GM12865 (cell line): ENCODE measurements around the gene ZNF775.

Experiments
- DNase-seq: peaks from one replicate; pipeline ENCODE4 v3.0.0; 2010; ENCODE audit warnings: low read depth
- H3K4me3 ChIP-seq: 2 replicates; pipeline ENCODE4 v1.5.1; 2011; ENCODE audit warnings: mild to moderate bottlenecking, low read depth, low read length, control low read depth
- TF ChIP-seq, protein P1 (sequence below): IDR thresholded peaks from 2 replicates; pipeline ENCODE4 v1.5.1; 2011; ENCODE audit warnings: low read length, control low read depth, low read depth, inconsistent platforms; ENCODE audit not compliant: insufficient read depth; ENCODE audit errors: missing control alignments

ZNF775 gene

DNA sequence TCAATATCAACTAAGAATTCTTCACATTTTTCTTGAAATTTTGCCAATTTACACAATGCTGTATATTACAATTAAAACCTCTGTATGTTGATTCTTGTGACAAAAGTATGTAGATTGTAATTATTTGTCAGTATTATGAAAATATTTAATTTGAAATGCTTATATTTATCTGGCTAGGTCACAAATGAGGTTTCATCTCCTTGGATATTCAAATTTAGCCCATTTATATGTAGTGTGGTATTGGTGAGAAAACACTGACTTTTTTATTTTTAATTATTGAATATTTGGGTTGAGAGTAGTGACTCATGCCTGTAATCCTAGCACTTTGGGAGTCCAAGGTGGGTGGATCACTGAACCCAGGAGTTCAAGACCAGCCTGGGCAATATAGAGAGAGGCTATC, 34.8 kb upstream of the ZNF775 start:
- H3K4me3 ChIP-seq: no peak overlapping the region
- TF ChIP-seq, protein P1, sequence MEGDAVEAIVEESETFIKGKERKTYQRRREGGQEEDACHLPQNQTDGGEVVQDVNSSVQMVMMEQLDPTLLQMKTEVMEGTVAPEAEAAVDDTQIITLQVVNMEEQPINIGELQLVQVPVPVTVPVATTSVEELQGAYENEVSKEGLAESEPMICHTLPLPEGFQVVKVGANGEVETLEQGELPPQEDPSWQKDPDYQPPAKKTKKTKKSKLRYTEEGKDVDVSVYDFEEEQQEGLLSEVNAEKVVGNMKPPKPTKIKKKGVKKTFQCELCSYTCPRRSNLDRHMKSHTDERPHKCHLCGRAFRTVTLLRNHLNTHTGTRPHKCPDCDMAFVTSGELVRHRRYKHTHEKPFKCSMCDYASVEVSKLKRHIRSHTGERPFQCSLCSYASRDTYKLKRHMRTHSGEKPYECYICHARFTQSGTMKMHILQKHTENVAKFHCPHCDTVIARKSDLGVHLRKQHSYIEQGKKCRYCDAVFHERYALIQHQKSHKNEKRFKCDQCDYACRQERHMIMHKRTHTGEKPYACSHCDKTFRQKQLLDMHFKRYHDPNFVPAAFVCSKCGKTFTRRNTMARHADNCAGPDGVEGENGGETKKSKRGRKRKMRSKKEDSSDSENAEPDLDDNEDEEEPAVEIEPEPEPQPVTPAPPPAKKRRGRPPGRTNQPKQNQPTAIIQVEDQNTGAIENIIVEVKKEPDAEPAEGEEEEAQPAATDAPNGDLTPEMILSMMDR: no peak

DNA sequence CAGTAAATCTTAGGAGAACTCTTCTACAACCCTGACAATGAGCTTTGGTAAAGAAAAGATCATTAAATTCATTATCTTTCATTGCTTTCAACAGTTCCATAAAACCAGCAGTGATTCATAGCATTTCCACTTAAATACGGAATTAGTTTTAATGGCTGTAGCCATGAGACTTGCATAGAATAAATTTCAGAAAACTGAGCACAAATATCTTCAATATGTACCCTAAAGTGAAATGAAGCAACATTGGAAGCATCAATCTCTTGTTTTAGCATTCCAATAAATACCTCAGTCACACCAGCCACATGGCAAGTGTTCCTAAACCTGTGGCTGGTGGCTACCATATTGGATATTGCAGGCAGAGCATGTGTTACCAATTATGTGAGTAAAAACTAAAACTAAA, 34.1 kb upstream of the ZNF775 start:
- TF ChIP-seq, protein P1: no peak
- DNase-seq: no peak

More for the DNA sequence above, 34.8 kb upstream of the ZNF775 start:
- DNase-seq: no peak

DNA sequence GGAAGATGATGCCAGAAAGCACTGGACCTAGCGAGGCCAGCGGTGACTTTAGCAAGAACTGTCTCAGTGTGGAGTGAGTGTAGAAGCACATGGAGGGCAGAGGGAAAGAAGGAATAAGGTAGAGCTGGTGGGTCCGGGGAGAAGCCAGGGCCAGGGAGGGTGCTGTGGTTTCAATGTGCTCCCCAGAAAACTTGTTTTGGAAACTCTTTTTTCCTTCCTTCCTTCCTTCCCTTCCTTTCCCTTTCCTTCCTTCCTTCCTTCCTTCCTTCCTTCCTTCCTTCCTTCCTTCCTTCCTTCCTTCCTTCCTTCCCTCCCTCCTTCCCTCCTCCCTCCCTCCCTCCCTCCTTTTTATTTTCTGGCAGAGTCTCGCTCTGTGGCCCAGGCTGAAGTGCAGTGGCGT, 32.2 kb upstream of the ZNF775 start:
- no peak overlapping the region for H3K4me3 ChIP-seq
- TF ChIP-seq, protein P1: no peak
- DNase-seq: no peak

More for the DNA sequence above, 34.1 kb upstream of the ZNF775 start:
- no peak overlapping the region for H3K4me3 ChIP-seq

DNA sequence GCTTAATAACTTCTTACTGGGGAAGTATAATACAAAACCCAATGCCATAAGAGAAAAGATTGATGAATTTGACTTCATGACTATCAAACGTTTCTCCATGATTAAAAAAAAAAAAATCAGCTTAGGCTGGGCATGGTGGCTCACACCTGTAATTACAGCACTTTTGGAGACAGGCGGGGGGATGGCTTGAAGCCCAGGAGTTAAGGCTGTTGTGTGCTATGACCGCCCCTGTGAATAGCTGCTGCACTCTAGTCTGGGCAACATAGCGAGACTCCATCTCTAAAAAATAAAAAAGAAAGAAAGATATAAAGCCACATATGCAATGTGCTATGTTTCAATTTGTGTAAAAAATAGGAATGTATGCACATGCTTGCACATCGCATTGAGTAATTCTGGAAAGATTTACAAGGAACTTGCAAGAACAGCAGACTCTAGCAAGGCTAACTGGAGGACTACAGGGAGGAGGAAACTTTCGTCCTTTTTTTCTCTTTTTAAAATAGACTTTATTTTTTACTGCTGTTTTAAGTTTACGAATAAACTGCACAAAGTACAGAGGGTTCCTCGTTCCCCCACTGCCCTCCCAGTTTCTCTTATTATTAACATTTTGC, 27.4 kb upstream of the ZNF775 start:
- H3K4me3 ChIP-seq: no peak overlapping the region
- no peak for DNase-seq
- TF ChIP-seq, protein P1: no peak

DNA sequence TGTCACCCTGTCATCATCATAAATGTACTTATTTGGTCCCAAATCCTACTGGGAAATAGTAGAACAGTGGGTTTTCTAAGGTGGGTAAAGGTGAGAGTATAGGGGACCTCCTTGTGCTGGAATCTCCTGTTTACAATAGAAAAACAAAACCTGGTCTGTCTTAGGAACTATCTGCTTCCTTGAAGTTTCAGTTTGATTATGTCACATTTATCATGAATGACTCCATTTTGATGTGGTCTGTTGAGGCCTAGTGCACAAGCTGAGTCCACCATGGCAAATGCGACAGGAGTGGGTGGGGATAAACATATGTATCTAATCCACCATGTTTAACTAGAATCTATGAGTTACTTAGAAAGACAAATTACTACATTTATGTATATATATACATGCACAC, 23.5 kb upstream of the ZNF775 start:
- H3K4me3 ChIP-seq: no peak overlapping the region
- TF ChIP-seq, protein P1: no peak
- no peak for DNase-seq

DNA sequence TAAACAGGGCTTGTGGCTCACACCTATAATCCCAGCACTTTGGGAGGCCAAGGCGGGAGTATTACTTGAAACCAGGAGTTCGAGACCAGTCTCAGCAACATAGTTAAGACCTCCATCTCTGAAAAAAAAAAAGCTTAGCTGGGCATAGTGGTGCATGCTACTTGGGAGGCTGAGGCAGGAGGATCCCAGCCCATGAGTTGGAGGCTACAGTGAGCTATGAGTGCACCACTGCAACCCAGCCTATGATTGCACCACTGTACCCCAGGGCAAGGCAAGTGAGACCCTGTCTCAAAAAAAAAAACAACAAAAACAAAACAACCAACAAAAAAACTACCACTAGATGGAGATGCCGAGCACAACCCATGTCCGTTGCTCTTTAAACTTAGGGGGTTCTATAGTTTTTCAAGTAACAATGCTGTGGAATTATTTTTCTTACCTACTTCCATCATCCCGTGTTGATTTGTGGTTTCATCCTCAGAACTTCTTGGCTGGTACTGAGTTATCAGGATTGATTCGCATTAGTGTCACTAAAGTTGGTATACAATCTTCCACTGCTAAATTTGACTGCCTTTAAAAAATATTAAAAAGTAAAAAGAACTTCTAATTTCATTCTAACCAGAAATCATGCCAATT, 22.7 kb upstream of the ZNF775 start:
- no peak overlapping the region for H3K4me3 ChIP-seq
- TF ChIP-seq, protein P1: peak; percentile 66
- peak; percentile 65 for DNase-seq

DNA sequence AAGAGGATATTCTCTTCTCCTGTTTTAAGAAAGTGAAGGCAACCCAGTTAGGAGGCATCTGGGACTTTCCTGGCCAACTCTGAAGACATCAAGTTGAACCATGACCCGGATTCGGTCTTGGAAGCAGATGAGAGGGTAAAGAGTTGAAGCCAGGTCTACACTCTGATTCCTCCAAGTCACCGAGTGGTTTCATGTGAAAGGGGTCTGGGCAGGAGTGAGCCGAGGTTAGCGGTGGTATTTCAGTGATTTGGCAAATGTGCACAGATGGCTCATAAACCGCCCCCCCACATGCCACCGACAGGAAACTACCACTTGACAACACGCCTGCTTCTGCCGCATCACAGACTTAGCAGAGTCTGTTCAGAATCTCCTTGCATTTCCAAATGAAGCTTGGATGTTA, 21.9 kb upstream of the ZNF775 start:
- TF ChIP-seq, protein P1: no peak
- no peak overlapping the region for H3K4me3 ChIP-seq
- DNase-seq: peak; percentile 68
